ENCODE results near the gene RABIF. TPM values are rescaled to one million over a fixed set of nuclear protein-coding genes. Genes with fewer than 3 reads are reported as not detected.

Gene RABIF
- polyA plus RNA-seq, 3 donors = 10.4 to 13.2 (median 10.6) TPM

GRCh38 chr1:202888221-202888530 is 773 bp downstream of the RABIF start:
- DNase-seq = no peak

DNA sequence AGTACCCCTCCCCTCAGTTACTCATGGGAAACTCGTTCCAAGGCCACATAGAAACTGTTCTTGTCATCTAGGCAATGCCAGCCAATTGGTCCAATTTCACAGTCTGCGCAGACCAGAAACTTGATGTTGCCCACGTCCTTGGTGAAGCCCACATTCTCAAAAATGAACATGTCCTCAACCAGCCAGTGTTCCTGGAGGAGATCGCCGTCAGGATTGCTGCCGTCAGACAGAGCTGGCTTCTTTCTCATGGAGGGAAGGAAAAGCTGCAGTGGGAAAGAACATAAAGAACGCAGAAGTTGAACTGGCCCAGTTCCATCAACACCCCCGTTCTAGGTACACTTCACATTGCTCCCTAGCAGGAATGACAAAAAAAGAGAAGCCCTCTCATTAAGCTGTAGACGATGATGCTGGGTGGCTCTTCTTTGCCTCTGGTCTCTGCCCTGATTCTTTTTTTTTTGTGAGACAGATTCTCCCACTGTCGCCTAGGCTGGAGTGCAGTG is 7.9 kb downstream of the RABIF start:
- DNase-seq = no peak

DNA sequence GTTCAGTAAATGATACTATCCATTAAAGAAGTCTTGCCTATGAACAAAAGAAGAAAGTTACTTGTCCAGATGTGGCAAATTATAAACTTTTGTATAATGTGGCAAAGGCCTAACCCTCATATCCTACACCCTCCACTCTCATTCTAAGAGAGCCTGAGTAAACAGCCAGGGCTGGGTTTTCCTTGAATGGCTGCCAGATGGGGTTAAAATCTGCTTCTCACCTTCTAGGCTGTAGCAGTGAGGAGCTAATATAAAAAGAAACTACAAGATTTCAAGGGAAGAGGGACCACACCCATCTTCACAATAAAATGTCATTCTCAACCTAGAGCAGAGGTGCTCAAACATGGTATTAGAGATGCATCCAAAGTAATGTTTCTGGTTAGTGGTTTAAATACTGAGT is 8.9 kb downstream of the RABIF start:
- DNase-seq = no peak

DNA sequence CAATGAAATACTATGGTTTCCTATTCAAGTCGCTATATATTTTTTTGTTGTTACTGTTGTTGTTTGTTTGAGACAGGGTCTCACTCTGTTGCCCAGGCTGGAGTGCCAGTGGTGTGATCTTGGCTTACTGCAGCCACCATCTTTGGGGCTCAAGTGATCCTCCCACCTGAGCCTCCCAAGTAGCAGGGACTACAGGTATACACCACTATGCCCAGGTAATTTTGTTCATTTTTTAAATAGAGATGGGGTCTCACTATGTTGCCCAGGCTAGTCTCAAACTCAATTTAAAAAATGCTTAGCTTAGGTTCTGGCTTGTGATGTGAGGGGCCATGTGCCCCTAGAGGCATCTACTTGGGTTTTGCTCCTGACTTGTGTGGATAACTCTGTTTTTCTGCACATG is 9.8 kb downstream of the RABIF start:
- DNase-seq = no peak

DNA sequence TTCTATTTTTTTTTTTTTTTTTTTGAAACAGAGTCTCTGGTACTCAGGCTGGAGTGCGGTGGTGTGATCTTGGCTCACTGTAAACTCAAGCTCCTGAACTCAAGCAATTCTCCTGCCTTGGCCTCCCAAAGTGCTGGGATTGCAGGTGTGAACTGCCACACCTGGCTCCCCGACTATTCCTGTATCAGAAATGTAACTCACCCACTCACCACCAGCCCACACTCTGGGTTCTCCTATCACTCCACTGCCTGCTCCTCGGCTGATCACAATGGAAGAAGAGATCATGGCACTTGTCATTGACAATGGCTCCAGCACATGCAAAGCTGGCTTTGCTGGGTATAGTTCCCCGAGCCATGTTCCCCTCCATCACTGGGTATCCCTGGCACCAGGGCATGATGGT is 15.9 kb downstream of the RABIF start:
- no peak for DNase-seq

GRCh38 chr1:202871367-202871766 is 17.6 kb downstream of the RABIF start:
- DNase-seq = no peak

DNA sequence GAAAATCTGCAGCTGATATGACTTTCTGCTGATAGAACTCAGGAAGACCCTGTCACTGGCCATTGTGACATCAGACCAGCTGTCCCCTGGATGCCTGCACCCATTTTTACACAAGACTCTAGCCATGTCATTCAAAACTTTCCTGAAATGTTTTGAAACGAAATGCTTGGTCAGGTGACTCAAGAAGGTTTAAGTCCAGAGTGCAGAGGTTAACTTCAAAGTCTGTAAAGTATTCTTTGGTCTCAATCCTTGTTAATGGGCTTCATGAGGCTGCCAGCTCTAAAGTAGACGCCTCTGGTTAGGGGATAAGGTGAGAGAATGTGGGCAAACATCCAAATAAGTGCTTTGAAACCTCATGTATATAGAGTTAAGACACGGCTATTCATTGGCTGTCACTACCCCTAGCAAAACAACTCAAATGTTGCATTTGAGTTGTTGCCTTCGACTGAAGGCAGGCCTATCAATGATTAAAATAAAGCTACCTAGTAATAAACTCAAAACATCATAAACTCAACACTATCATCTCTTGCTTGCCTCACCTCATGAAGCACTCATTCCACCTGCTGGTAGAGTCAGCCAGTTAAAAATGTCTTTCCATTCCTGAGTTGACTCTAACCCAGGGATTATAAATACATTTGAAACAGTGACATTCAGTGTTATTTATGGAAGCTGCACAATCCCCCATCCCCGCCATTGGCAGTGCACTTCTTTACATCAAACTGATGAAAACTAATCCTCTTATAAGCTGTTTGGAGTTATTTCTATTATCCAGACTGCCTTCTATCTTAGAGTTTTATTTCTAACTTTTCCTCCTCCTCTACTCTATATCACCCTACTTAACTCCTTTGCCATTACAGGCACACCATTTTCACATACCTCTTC is 26.0 kb downstream of the RABIF start:
- DNase-seq = no peak

GRCh38 chr1:202861420-202862132 is 27.4 kb downstream of the RABIF start:
- DNase-seq = peak; percentile 92

GRCh38 chr1:202860744-202861419 is 28.1 kb downstream of the RABIF start:
- DNase-seq = peak; percentile 70

GRCh38 chr1:202858789-202859414 is 30.0 kb downstream of the RABIF start:
- no peak for DNase-seq

DNA sequence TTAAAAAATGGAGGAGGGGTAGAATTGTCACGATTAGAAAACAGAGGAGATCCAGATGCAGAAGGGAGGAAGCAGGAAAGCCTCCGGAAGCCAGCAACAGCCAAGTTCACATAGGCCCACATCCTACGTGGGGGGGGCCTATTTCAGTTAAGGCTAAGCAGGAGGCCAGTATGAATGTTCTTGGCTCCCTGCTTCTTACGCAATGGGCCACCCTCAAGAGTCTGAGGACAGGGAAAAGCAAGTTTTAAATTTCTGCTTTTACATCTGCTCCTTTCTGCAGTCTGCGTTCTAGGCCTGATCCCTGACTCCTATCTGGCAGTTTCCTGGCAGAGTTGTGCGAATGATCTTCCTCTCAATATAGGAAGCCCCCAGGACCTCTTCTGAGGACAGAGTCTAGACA is 30.6 kb downstream of the RABIF start:
- DNase-seq = peak; percentile 24

DNA sequence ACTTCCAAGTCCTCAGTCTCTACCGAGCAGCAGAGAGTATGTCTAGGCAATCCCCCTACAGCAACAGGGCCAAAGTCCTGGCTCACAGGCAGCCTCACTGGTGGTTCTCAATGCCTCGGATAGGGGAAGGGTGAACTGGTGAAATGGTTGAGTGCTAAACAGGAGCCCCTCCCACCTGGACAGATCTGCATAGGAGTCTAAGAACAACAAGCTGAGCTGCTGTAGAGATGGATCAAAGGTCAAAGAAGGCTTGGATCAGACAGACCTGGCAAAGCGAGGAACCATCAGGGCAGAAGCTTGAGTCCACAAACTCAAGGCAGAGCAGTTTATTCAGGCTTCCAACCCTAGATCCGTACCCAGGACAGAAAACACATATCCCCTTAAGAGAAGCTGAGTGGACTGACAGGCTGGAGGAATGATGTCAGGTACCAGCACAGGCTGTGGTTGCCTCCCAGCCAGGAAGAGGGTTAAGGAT is 31.8 kb downstream of the RABIF start:
- DNase-seq = no peak

- no peak for DNase-seq
These were observed 32.9 kb downstream of the RABIF start for GRCh38 chr1:202856014-202856413.

DNA sequence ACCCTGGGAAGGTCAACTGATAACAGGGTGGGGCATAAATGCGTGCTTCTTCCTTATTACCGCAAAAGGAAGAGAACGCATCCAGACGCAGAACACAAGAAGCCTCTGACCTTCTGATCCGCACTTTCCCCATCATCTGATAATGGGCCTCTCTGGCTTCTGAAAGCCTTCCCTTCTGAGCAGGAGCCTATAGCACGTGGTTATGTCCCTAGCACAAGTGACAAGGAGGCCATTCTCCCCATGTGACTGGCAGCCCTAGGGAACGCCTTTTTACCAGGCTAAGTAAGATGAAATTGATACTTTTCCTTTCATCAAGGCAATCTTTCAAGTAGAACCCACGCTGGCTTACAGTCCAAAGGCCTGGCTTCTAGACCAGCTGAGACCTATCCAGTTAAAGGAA is 34.2 kb downstream of the RABIF start:
- DNase-seq = no peak

DNA sequence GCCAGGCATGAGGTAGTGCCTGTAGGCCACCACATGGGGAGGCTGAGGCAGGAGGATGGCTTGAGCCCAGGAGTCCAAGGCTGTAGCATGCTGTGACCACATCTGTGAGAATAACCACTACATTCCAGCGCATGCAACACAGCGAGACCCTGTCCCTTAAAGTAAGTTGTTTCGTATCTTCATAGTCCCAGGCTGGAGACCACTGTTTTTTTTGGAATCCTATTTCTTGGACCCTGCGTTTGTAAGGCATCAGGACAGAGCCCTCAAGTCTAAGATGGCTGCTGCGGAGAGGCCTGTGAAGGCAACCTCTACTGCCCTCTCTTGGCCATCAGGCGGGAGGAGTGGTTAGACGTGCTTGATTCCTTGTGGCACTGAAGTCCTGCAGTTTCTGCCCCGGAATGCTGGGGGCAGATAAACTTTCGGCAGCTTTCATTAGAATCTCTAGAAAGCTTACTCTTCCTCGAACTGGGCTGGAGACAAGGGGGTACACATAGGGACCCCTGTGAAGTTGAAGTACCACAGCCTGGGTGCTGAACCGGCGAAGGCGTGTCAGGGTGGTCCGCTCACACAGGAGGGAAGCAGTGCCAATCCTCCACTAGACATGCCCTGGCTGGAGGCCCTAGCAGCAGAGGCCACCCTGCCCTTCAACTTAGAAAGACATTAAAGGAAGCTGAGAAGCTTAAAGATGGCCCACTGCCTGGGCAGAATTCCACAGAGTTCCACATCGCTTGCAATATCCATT is 36.6 kb downstream of the RABIF start:
- DNase-seq = no peak

GRCh38 chr1:202850593-202851362 is 38.2 kb downstream of the RABIF start:
- no peak for DNase-seq

- DNase-seq = no peak
These were observed 40.8 kb downstream of the RABIF start for GRCh38 chr1:202848191-202848542.

- no peak for DNase-seq
These were observed 44.0 kb downstream of the RABIF start for GRCh38 chr1:202844935-202845334.

DNA sequence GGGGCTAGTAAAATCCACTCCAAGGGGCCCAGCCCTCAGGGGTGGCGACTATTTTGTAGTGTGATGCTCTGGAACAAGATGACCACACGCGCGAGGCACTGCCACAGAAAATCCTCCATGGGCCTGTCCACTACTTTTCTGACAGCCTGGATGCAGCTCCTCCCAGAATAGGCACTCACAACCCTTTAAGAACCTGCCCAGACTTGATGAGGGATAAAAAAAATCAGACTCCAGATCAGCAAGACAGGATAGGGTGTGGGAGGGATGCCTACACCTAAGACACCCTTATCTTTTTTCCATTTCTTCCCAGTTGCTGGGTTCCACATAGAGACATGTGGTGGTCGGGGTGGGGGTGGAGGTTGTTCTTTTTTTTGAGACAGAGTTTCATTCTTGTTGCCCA is 44.7 kb downstream of the RABIF start:
- no peak for DNase-seq

- no peak for DNase-seq
These were observed 45.9 kb downstream of the RABIF start for GRCh38 chr1:202843081-202843480.

All from renal pelvis (tissue), 4 donors.